Esophagus squamous epithelium (tissue), 5 donors: ENCODE measurements around the gene ZER1. TPM values are rescaled to one million over a fixed set of nuclear protein-coding genes. Genes with fewer than 3 reads are reported as not detected.

ENCODE experiments used
- DNase-seq: peaks from one replicate; lab custom pipeline; 2025; lab: John Stamatoyannopoulos, UW
- H3K27ac ChIP-seq, 4 donors: fragments of 200-600 bp; sonication (generic); one replicate each; pipeline ENCODE4 v1.5.1; 2016 to 2019; ENCODE audit warnings: mild to moderate bottlenecking in 1 of 4
- H3K27me3 ChIP-seq, 4 donors: fragments of 200-600 bp; sonication (generic); 1 replicate in 3 of 4; 2 replicates in 1 of 4; pipeline versions ENCODE4 v1.5.1 to v1.6.0; 2017 to 2021; ENCODE audit warnings: antibody characterized with exemption in 1 of 4
- H3K36me3 ChIP-seq, 3 donors: fragments of 200-600 bp; sonication (generic); one replicate each; pipeline ENCODE4 v1.5.1; 2016 to 2019
- H3K4me1 ChIP-seq, 3 donors: fragments of 200-600 bp; sonication (generic); one replicate each; pipeline ENCODE4 v1.5.1; 2017 to 2019
- H3K4me3 ChIP-seq, 4 donors: fragments of 200-600 bp; sonication (generic); 1 replicate in 3 of 4; 2 replicates in 1 of 4; pipeline ENCODE4 v1.5.1; 2016 to 2019; ENCODE audit warnings: mild to moderate bottlenecking in 2 of 4, moderate library complexity in 1 of 4
- H3K9me3 ChIP-seq, 3 donors: fragments of 200-600 bp; sonication (generic); one replicate each; pipeline ENCODE4 v1.5.1; 2016 to 2019
- POLR2A ChIP-seq, 4 donors: fragments of 450-650 bp; IDR thresholded peaks; one replicate each; pipeline ENCODE4 v1.6.1; 2017; ENCODE audit warnings: antibody characterized with exemption in 4 of 4, mild to moderate bottlenecking in 4 of 4, moderate library complexity in 3 of 4
- WGBS, 2 donors: methylation state at CpG; one replicate each; pipeline ENCODE4 v1.1.5; 2018; 5-methylcytosine and 5-hydroxymethylcytosine counted together
- intact Hi-C: fragments of 100-400 bp; cut with DNase I; formaldehyde crosslinking; loops from one replicate; pipeline ENCODE4 v1.15.0; 2022
- total RNA-seq, 4 donors: library from RNA; depleted of rRNA; stranded (reverse); fragments of >200 nt; gene quantifications; one replicate each; pipeline ENCODE4 v1.1.0, GENCODE V29; 2016
- TF ChIP-seq, protein P1 (sequence below), 6 experiments: fragments of 450-650 bp in 4 of 6; fragments of 200-600 bp in 2 of 6; sonication (generic) in 2 of 6; IDR thresholded peaks; one replicate each; pipeline ENCODE4 v1.5.1; 2016 to 2019; ENCODE audit warnings: antibody characterized with exemption in 6 of 6, mild to moderate bottlenecking in 4 of 6, moderate library complexity in 4 of 6
- donor health status: DM: yes; HTN: yes; CAD: no.

ZER1 gene
- total RNA-seq, 4 donors from 2014 or later: 20.1 to 51.4 (median 29.0) TPM

DNA sequence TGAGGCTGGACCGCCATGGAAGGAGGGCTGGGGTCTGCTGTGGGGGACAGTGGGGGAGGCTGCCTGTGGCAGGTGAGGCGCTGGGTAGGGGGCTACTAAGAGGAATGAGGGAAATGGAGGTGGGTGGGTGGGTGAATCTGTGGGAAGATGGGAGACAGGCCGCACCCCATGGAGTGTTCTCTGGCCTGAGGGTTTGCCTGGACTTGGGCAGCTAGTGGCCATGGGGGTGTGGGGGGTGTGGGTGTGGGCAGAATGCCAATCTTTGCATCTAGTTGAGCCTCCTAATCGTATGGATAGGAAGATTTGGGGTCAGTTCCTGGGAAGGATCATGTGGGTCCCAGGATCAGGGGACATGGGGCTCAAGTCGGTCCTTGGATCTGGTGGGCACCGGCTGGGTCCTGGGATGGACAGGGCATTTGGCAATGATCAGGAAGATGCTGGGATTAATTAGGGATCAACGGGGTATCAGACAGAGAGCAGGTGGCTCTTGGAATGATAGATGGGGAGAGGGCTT lies 48.3 kb downstream of the ZER1 start:
- TF ChIP-seq, protein P1, sequence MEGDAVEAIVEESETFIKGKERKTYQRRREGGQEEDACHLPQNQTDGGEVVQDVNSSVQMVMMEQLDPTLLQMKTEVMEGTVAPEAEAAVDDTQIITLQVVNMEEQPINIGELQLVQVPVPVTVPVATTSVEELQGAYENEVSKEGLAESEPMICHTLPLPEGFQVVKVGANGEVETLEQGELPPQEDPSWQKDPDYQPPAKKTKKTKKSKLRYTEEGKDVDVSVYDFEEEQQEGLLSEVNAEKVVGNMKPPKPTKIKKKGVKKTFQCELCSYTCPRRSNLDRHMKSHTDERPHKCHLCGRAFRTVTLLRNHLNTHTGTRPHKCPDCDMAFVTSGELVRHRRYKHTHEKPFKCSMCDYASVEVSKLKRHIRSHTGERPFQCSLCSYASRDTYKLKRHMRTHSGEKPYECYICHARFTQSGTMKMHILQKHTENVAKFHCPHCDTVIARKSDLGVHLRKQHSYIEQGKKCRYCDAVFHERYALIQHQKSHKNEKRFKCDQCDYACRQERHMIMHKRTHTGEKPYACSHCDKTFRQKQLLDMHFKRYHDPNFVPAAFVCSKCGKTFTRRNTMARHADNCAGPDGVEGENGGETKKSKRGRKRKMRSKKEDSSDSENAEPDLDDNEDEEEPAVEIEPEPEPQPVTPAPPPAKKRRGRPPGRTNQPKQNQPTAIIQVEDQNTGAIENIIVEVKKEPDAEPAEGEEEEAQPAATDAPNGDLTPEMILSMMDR (IDR thresholded peaks at IDR 0.05): no peak
- TF ChIP-seq POLR2A (IDR thresholded peaks at IDR 0.05): no peak
- Histone ChIP-seq H3K4me3 (peak overlapping the region; percentile 62 to 83 (median 66)), H3K27ac (peak overlapping the region; percentile 84 to 92 (median 89)), H3K4me1 (peaks cover 14 to 36% (median 14%) of the 10 kb centered on the region in 3 donors), H3K9me3 (no peaks in the 10 kb centered on the region), H3K36me3 (peaks cover 0 to 25% (median 5%) of the 10 kb centered on the region in 3 donors), H3K27me3 (no peaks in the 10 kb centered on the region)
- 23 to 24% methylated on average over 7 of the region's 7 CpGs for WGBS, 2 donors
- DNase-seq: no peak
- intact Hi-C loops: no loop called here

DNA sequence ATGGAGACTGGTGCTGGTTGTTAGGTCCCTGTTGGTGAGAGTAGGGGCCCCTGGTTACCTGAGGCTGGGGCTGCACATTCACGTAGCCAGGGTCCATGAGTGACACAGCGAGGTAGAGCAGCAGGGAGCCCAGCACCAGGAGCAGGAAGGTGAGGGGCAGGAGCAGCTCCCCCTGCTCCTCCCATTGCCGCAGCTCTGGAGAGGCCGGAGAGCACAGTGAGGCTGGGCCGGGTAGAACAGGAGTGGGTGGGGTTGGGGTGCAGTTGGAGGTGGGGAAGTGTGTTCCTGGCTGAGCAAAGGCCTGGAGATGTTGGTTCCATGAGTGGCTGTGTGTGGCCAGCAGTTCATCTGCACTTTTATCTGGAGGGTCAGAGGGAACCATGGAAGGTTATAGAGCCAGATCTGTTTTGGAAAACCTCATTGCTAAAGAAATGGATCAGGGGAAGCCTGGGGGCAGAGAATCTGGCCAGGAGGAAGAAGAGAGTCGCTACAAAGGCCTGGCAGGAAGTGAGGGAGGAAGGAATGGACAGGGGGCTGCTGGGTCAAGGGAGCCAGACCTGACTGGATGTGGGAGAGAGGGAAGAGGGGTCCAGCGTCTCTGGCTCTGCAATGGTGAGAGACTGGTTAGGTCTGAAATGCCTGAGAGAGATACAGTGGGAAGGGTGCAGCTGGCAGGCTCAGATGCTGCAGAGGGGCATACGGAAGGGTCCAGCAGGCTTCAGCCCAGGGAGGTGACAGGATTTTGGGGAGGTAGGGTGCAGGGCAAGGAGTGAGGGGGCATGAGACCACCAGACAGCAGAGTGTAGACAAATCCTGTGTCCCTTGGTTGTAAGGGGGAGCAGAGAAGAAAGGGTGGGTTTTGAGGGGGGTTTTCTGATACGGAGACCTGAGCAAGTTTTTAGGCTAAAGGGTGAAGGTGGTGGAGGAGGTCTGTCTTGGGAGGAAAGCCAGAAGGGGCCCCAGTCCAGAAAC lies 49.1 kb downstream of the ZER1 start:
- H3K27ac ChIP-seq: peak overlapping the region; percentile 84 to 92 (median 89)
- TF ChIP-seq, protein P1 (IDR thresholded peaks at IDR 0.05): no peak
- no peak for TF ChIP-seq POLR2A (IDR thresholded peaks at IDR 0.05)
- WGBS, 2 donors: 31 to 53% methylated on average over 4 to 9 of the region's 9 CpGs
- intact Hi-C loops: no loop called here
- H3K4me1 ChIP-seq: peaks cover 14 to 36% (median 14%) of the 10 kb centered on the region in 3 donors
- H3K4me3 ChIP-seq: peak overlapping the region in 2 of 4 donors; percentile 64 to 83
- H3K9me3 ChIP-seq: no peaks in the 10 kb centered on the region
- no peak for DNase-seq
- no peaks in the 10 kb centered on the region for H3K27me3 ChIP-seq
- H3K36me3 ChIP-seq: peaks cover 0 to 25% (median 5%) of the 10 kb centered on the region in 3 donors

GRCh38 chr9:128721487-128722010 lies 50.2 kb downstream of the ZER1 start:
- no peaks in the 10 kb centered on the region for H3K27me3 ChIP-seq
- no peak for DNase-seq
- peaks cover 14 to 36% (median 14%) of the 10 kb centered on the region in 3 donors for H3K4me1 ChIP-seq
- no peak overlapping the region for H3K27ac ChIP-seq
- no peak overlapping the region for H3K4me3 ChIP-seq
- WGBS, 2 donors: 60 to 83% methylated on average over 3 to 10 of the region's 18 CpGs
- no peaks in the 10 kb centered on the region for H3K9me3 ChIP-seq
- intact Hi-C loops: no loop called here
- H3K36me3 ChIP-seq: peaks cover 0 to 25% (median 5%) of the 10 kb centered on the region in 3 donors
- TF ChIP-seq, protein P1 (IDR thresholded peaks at IDR 0.05): no peak
- TF ChIP-seq POLR2A (IDR thresholded peaks at IDR 0.05): no peak

DNA sequence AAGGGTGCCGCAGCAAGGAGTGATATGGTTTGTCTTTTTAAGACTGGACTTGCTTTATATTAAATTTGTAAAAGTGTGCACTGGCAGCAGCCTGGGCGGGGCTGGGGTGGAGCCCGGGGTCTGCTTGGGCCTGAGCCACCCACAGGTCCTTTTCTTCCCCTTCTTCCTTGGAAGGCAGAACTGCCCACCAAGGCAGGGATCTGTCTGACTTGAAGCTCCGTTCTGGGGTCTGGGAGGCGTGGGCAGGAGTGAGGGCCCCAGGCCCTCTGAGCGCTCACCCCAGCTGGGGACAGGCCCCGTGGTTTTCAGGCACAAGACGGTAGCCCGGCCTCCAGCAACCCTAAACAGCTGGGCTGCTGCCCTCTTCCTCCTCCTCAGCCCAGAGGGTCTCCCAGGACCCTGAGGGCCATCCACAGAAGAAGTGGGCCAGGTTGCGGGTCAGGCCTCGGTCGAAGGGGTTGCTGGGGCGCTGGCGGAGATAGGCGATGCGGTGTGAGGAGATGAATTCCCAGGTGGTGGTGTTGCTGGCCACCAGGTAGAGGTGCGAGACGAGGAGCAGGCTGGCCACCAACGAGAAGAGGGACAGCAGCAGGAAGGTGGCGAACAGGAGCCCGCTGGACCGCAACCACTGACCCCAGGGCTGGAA lies 50.8 kb downstream of the ZER1 start:
- Histone ChIP-seq H3K36me3 (peaks cover 0 to 25% (median 5%) of the 10 kb centered on the region in 3 donors), H3K4me3 (no peak overlapping the region), H3K27ac (no peak overlapping the region), H3K9me3 (no peaks in the 10 kb centered on the region), H3K4me1 (peaks cover 14 to 36% (median 14%) of the 10 kb centered on the region in 3 donors), H3K27me3 (no peaks in the 10 kb centered on the region)
- TF ChIP-seq, protein P1 (IDR thresholded peaks at IDR 0.05): no peak
- no peak for TF ChIP-seq POLR2A (IDR thresholded peaks at IDR 0.05)
- no peak for DNase-seq
- intact Hi-C loops: no loop called here
- 88% methylated on average over 14 of the region's 22 CpGs; no CpG with 5 or more reads in 1 of the 2 donors for WGBS, 2 donors
